GM19463 (cell line): ENCODE measurements around the gene LY6G6C.

Source experiments
- ATAC-seq: cut with Tn5 transposase; IDR thresholded peaks from one replicate; pipeline ENCODE4 v1.9.1; 2021; ENCODE audit warnings: mild to moderate bottlenecking, moderate library complexity; ENCODE audit not compliant: unreplicated experiment

LY6G6C gene

DNA sequence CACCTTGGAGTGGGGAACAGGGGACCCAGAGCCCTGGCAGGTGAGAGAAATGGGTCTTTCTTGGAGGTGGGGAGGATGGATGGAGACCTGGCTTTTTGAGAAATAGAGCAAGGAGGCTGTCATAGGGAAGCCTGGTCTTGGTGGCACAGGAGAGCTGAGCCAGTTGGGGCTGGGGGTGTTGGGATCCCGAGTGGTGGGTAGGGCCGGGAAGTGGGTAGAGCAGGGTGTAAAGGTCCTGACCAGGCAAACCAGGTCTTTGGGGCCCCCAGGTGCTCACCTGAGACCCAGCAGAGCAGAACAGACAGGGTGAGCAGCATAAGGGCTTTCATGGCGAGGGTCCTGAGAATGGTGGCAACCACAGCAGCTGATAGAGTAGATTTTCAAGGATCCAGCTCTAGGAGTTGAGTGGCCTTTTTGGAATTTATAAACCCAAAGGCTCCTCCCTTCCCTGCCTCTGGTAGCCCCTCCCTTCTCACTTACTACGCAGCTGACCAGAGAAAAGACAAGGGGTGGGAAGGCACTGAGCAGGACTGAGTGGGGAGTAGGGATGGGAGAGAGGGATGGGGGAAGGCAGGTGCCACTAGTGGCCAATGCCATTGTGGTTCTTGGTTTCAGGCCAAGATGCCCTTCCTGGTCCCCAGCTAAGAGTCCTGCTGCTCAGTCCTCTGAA lies at the start of gene LY6G6C:
LY6G6C (minus strand) TSS at position 396 of the 670 bp plus-strand sequence; CDS start at position 329, 67 bp downstream.
- ATAC-seq = no peak

GRCh38 chr6:31770860-31771259 lies 49.3 kb upstream of the LY6G6C start:
- ATAC-seq = no peak

DNA sequence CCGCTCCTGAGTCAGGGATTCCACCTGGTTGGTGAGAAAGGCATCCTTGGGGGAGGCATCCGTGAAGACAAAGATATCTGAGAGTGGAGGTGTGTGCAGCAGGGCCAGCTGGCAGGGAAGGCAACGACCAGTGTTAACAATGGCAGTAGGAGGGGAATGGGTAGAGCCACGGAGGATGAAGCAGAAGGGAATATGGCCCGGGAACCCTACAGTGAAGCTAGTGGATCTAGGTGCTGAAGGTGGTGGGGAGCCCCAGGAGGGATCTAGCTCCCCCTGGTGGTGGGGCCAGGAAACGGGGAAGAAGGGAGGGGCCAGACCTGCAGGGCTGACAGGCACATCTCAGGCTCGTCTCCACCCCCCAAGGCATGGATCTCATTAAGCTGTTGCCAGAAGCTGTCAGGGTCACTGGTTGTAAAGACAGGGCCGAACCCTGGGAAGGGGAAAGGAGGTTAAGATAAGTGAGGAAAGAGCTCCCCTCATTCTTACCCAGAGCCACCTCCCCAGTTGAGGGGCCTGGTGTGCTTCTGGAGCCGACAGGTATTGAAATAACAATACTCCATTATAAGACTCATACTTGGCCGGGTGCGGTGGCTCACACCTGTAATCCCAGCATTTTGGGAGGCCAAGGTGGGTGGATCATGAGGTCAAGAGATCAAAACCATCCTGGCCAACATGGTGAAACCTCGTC lies 48.3 kb upstream of the LY6G6C start:
- ATAC-seq = no peak

DNA sequence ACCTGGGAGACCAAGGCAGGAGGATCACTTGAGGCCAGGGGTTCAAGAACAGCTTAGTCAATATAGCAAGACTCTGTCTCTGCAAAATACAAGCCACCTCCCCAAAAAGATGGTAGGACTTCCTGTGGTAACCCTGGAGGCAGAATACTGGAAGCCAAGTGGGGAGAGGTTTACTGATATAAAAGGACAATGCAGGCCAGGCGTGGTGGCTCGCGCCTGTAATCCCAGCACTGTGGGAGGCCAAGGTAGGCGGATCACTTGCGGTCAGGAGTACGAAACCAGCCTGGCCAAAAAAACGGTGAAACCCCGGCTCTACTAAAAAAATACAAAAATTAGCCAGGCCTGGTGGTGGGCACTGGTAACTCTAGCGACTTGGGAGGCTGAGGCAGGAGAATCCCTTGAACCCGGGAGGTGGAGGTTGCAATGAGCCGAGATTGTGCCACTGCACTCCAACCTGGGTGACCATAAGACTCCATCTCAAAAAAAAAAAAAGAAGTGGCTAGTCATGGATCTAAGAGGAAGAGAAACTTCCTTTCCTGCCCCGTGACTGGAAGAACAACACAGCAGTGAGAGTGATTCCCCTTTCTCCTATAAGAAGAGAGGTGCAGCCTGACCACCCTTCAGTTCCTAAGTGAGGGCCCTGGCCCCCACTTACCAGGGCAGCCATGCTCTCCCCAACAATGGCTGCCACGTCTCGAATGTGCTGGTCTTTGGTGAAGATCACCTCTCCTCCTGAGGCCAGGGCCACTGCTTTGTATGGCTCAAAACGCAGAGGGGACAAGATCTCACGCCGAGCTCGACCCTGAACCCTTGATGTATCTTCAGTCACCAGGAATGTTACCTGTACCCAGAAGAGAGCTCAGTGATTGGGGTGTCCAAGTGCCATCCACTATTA lies 47.1 kb upstream of the LY6G6C start:
- no peak for ATAC-seq

GRCh38 chr6:31767096-31767645 lies 45.6 kb upstream of the LY6G6C start:
- no peak for ATAC-seq

DNA sequence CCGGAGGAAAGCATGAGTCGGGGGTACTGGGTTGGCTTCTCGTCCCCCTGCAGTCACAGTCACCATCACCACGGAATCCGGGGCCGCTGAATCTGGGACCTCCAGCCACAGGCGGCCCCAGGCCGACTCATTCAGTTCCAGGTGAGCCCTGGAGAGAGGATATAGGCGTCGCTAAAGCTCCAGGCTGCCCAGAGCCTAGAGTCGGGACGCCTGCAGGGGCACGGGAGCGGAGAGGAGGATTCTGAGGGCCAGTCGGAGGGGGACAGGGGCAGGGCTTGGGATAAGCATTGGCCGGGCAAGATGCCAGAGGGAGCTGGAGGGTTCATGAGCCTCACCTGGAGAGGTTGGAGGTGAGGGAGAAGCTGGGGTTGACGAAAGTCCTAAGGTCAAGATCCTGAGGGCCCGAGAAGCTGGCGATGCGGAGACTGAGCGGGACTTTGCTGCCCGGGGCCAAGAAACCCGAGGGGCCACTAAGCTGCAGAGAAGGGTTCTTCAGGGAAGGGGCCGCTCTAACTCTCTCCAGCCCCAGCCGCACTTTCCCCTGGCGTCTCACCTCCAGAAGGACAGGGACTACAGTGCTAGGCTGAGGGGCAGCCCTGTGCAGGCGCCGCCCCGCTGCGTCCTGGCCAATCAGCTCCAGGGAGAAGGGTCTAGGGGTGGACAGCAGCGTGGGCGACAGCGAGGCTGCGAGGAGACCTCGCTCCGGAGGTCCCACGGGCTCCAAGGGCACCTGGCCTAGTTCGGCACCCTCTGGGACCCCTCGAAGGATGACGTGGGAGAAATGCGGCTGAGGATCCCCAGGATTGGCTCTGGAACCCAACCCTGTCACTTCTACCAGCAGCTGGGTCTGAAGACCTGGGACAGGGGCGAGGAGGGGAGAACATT lies 44.6 kb upstream of the LY6G6C start:
- ATAC-seq = no peak

DNA sequence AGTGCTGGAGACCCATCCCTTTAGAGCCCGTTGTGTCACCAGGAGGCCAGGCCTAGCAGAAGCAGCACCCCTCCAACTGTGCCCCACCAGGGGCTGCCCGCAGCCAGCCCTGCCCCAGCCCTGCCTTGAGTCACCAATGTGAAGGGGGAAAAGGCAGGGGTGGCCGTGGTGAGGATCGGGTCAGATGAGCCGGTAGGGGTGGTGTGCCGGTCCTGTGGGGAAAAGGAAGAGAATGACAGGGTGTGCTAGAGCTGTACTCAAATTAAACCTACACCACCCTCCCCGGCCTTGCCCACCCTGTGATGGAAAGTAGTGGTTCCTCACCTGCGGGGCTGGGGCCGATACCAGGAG lies 44.0 kb upstream of the LY6G6C start:
- no peak for ATAC-seq

GRCh38 chr6:31764198-31764597 lies 42.7 kb upstream of the LY6G6C start:
- ATAC-seq = no peak

GRCh38 chr6:31763619-31763940 lies 42.0 kb upstream of the LY6G6C start:
- ATAC-seq = no peak

DNA sequence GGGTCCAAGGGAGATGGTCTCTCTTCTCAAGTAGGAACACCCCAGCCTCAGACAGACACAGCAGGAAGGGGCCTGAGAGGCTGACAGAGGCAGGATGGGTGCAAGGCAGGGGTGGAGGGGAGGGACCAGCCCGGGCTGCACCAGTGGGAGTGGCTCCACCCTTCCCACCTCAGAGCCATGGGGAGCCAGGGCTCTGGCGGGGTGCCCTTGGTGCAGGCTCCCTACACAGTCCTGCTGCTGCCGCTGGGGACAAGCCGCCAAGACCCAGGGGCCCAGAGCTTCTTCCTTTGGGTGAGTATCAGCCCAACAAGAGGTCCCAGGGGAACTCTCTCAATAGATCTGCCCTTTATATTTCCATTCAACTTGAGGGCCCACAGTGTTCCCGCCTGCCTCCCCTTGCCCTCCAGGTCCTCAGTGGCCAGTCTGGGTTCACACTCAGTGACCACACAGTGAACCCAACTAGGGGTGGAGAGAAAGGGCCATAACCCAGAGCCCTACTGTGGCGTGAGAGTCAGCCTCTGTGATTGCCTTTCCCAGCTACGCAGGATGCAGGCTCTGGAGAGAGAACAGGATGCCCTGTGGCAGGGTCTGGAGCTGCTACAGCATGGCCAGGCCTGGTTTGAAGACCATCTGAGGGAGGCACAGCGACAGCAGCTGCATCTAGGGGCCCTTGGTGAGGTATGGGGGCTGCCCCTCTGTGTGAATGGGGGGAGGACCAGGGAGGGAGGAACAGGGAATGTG lies 41.5 kb upstream of the LY6G6C start:
- ATAC-seq = no peak

- no peak for ATAC-seq
These were observed 40.8 kb upstream of the LY6G6C start, which contains the start of gene SAPCD1 for GRCh38 chr6:31762356-31762755. Gene SAPCD1 (plus strand): TSS chr6:31762656. CDS start chr6:31763055, 399 bp downstream.

DNA sequence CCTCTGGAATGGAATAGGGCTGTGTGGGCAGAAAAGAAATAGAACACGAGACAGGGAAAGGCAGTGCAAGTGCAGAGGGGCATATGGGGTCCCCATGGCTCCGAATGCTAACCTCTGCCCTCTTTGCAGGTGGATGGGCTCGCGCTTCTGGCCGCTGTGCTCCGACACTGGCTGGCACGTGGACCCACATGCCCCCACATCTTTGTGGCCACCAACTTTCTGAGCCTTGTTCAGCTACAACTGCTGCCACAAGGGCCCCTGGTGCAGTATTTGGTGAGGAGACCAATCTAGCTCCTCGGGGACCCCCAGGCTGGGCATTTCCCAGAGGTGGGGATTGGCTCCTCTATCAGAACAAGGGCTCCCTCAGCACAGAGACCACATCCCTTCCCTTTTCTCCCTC lies 39.8 kb upstream of the LY6G6C start:
- no peak for ATAC-seq

DNA sequence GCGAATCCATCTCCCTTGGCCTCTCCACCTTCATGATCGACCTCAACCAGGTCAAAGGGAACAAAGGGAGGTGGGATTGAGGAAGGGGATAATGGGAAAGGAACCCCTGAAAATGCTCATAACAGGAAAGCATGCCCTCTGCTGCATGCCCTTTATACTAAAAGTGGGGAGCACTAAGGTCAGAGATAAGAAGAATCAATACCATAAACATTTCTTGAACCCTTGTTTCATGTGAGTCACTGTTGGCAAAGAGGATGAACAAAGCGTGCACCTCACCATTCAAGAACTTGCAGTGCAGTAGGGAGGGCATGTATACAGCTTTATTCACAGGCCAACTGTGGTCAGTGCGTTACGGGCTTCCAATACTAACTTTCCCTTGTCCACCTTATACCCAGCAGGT lies 39.2 kb upstream of the LY6G6C start:
- no peak for ATAC-seq

DNA sequence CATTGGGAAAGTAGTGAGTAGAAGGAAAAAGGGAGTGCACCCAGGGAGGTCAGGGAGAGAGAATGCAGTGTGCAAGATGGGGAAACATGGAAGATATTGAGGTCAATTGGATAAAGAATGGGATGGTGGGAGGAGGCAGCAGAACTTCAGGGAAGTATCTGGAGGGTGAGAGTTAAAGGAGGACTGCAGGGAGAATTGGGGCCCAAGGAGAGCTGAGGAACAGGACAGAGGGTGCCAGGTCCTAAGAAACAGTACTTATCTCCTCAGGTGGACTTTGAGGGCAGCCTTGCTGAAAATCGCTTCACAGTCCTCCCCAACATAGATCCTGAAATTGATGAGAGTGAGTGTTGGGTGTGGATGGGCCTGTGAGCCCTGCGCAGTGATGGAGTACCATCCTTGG lies 36.7 kb upstream of the LY6G6C start:
- ATAC-seq = no peak

GRCh38 chr6:31752739-31753319 lies 31.3 kb upstream of the LY6G6C start:
- ATAC-seq = no peak

- no peak for ATAC-seq
These were observed 29.0 kb upstream of the LY6G6C start for GRCh38 chr6:31750411-31751022.

DNA sequence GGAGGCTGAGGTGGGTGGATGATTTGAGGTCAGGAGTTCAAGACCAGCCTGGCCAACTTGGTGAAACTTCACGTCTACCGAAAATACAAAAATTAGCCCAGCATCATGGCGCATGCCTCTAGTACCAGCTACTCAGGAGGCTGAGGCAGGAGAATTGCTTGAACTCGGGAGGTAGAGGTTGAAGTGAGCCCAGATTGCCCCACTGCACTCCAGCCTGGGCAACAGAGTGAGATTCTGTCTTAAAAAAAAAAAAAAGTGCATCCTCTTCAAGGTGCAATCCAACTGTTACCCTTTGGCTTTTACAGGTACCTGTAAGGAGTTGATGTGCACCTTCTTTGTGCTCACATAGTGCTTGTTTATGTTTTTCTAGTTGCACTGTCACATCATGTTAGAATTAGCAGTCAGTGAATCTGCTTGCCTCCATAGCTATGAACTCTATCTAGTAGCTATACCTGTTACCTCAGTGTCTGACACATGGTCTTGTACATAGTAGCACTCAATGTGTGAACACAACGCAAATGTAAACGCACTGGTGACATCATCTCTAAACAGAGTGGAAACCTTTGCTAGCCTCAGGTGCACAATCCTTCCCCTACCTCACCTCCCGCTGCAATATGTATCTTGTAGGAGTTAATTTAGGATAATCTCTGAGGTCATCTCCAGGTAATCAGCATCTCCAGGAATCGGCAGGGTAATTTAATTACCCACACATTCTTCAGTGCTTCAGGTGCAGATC lies 27.9 kb upstream of the LY6G6C start:
- no peak for ATAC-seq

GRCh38 chr6:31744422-31744821 lies 22.9 kb upstream of the LY6G6C start:
- ATAC-seq = no peak
